ENCODE data around the gene FOXO3. TPM values are rescaled to one million over a fixed set of nuclear protein-coding genes. Genes with fewer than 3 reads are reported as not detected.

Gene FOXO3
- total RNA-seq, 2 donors from 2014 or later, result 34.0 to 38.6 TPM

DNA sequence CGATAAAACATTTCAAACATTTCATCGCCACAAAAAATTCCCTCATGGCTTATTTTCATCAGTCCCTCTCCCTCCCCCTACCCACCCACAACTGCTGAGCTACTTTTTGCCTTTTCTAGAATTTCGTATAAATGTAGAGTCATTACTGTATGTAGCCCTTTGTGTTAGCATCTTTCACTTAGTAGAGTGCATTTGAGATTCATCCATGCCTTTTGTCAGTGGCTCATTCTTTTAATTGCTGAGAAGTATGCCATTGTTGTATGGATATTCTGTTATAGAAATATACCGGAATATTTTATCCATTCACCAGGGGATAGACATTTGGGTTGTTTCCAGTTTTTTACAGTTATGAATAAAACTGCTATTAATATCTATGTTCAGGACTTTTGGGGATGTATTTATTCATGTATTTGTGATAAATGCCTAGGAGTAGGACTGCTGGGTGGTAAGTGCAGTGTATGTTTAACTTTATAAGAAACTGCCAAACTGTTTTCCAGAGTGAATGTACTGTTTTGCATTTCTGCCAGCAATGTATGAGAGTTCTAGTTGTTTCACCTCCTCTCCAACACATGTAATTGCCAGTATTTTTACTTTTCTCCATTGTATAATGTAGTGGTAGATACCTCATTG, 50.4 kb downstream of the FOXO3 start:
- ATAC-seq (no peak), DNase-seq (no peak)
- intact Hi-C loops (cut with DNase I), result no loop called here

DNA sequence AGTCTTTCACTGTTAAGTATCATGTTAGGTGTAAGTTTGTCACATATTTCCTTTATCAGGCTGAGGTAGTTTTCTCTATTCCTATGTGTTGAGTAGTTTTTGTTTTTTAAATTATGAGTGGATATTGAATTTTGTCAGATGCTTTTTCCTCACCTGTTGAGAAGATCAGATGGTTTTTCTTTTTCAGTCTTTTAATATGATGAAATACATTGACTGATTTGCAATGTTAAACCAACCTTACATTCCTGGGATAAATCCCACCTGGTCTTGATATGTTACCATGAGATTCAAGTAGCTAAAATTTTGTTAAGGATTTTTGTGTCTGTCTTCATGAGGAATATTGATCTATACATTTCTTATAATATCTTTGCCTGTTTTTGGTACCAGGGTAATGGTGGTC, 52.1 kb downstream of the FOXO3 start:
- ATAC-seq (no peak), DNase-seq (no peak)
- intact Hi-C loops (cut with DNase I), result no loop called here

DNA sequence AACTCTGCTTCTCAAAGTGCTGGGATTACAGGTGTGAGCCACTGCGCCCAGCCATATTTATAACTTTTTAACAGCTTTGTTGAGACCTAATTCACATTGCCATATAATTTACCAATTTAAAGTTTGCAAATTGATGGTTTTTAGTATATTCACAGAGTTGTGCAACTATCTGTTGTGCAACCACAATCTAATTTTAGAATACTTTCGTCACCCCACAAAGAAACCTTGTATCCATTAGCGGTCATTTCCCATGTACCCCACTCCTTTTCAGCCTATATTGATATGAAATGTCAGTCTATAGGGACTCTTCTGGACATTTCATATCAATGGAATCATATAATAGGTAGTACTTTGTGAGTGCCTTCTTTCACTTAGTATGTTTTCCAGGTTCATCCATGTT, 55.8 kb downstream of the FOXO3 start:
- DNase-seq, result no peak
- intact Hi-C loops (cut with DNase I), result no loop called here
- ATAC-seq, result no peak

DNA sequence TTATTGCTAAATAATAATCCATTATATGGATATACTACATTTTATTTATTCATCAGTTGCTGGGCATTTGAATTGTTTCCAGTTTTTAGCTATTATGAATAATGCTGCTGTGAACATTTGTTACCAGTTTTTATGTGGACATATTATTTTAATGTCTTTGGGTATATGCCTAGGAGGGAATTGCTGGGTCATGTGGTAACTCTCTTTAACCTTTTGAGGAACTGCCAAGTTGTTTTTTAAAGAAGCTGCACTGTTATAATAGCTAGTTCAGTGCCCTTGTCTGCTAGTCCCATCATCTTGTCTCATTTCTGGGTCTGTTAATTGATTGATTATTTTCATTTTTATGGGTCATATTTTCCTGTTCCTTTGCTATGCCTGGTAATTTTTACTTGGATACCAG, 56.3 kb downstream of the FOXO3 start:
- DNase-seq (no peak), ATAC-seq (peak in 1 of 2 donors; percentile 30)
- intact Hi-C loops (cut with DNase I), result no loop called here

DNA sequence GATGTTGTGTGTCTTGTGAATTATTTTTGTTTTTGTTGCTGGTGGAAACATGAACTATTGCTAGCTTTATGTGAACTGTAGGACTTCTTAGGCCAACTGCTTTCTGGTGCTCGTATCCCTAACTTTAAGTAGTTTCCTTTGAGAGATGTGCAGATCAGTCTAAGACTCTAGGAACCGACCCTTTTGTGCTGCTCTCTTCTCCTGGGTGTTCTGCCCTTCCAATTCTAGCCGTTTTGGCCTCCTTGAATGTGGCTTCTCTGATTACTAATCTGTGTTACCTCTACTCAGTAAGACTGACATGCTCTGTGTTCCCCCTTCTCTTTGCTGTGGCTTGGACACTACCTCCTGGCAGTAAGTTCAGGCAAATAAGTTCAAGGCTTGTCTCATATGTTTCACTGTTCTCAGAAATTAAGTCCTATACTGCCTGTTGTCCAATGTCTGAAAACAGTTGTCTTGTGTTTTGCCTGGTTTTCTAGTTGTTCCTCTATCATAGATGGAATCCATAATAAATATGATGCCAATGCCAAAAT, 58.0 kb downstream of the FOXO3 start:
- intact Hi-C loops (cut with DNase I), result no loop called here
- ATAC-seq, result no peak
- DNase-seq, result no peak

DNA sequence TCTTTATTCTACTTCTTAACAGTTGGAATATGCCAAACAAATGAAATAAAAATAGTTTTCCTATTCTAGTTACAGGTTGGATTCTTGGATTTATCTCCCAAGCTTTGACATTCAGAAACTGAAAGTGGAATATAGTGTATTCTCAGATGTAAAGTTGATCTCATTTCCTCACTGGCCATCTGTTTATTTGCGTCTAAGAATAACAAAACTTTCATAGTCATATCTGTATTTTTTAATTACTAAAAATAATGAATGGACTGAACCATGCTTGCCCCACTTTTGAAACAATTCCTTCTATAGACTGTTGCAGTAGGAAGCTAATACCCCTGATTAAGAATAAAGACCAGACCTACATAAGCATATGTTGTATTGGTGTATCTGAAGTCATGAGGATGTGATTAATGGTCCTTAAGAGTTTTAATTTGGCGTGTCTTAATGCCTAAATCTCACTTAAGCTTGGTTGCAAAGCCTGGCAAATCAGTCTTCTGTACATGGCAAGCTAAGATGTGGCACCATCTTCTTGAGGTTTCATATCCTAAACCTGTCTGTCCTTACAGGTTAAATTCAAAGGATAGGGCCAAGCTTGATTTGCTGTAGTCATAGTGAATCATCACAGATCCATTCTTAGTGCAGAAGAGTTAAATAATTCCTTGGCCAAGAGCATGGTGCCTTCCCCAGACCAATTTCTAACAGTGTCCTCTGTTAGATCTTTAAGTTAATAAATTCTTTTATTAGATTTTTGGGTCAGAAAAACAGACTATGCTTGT, 58.9 kb downstream of the FOXO3 start:
- ATAC-seq, result no peak
- DNase-seq, result no peak
- intact Hi-C loops (cut with DNase I), result no loop called here

DNA sequence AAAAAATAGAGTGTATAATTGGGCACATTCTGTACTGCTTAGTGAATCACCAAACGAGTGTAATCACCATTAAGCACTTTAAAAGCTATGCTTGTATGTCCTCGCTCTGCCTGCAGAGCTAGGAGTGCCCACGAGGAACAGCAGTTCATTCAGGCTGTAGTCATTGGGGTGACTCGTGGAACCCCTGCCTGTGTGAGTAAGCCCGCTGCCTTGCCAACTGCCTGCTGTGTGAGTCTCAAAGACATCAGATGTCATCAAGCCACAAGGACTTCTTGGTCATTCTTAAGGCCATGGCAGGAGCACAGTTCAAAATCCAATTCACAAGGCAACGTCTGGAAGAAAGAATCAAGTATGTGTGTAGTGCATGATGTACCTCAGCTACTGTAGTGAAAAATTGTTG, 60.4 kb downstream of the FOXO3 start:
- intact Hi-C loops (cut with DNase I), result no loop called here
- peak in 1 of 2 donors; percentile 56 for ATAC-seq
- peak; percentile 47 for DNase-seq

DNA sequence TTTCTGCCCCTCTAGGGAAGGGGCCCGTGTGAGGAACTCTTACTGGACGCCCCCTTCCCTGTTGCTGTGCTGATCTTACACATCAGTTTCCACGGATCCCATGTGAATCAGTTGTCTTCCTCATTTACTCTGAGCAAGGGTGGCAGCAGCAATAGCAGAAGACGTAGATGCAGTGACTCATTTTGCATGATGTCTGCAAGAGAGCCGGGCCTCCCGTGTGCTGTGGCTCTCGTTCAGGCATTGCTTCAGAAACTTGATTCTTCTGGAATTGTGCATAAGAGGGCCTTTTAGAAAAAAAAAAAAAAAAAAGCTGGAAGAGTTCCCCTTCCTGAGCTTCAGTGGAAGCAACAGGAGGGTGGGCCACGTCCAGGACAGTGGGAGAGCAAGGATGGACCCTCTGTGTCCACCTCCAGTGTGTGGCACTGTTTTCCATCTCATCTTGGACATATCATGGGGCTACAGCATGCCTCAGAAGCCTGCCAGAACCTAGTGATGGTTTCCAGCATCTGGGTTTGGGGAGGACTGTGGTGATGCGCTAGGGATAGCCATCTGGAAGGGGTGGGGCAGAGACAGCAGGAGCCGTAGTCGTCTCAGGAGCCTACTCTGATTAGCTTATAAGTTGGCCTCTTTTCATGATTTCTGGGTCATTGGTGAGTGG, 62.1 kb downstream of the FOXO3 start:
- ATAC-seq (peak; percentile 78 to 86), DNase-seq (peak; percentile 54)
- intact Hi-C loops (cut with DNase I), result no loop called here

DNA sequence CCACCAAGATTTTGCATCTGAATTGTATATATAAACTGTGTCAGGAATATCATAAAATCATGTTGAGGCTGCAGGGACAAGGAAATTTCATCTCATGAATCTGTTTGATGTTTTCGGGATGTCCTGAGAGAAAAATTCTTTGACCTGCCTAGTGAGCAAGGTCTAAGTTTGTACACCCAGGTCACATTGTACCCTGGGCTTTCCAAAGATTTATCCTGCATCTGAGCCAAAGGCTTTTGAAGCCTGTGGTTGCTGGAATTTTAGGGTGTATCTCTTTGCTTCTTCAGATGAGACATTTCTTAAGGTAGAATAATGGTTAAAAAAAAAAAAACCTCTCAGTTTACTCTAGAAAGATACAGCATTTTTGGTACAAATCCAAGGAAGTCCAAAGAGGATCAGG, 63.3 kb downstream of the FOXO3 start:
- DNase-seq, result no peak
- ATAC-seq, result no peak
- intact Hi-C loops (cut with DNase I), result no loop called here

DNA sequence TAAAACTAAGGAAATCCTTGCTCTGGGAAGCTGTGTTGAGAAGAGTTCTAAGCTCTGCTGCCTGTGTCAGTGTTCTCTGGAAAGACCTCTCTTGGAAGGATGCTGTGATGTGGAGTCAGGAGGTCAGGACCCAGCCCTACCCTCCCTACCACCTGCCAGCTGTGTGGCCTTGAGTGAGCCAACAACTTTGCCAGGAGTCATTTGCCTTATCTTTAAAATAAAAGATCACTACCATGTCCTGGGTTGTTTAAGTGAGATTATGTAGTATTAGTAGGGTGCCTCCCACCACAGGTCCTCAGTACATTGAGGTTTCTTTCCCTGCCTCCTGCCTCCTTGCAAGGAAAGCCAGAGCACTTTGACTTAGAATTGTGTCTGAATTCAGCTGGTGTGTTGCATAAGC, 64.9 kb downstream of the FOXO3 start:
- DNase-seq, result no peak
- ATAC-seq, result no peak
- intact Hi-C loops (cut with DNase I), result no loop called here

DNA sequence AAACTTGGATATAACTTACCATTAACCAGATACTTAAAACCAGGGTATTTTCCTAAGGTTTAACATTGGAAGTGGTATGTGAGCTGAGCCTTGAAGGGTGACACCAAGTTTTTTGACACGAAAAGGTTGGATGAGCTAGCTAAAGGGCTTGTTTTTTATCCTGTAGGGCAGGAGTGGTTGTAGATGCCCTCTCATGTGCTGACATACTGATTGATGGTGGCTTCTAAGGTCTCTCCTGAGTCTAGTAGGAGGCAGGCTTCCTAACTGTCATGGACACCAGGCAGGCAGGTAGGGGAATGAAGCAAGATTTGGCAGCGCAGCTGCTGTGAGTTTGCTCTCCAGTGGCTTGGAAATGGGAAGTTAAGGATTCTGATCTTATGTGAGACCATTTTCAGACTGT, 66.1 kb downstream of the FOXO3 start:
- ATAC-seq (no peak), DNase-seq (no peak)
- intact Hi-C loops (cut with DNase I), result no loop called here

DNA sequence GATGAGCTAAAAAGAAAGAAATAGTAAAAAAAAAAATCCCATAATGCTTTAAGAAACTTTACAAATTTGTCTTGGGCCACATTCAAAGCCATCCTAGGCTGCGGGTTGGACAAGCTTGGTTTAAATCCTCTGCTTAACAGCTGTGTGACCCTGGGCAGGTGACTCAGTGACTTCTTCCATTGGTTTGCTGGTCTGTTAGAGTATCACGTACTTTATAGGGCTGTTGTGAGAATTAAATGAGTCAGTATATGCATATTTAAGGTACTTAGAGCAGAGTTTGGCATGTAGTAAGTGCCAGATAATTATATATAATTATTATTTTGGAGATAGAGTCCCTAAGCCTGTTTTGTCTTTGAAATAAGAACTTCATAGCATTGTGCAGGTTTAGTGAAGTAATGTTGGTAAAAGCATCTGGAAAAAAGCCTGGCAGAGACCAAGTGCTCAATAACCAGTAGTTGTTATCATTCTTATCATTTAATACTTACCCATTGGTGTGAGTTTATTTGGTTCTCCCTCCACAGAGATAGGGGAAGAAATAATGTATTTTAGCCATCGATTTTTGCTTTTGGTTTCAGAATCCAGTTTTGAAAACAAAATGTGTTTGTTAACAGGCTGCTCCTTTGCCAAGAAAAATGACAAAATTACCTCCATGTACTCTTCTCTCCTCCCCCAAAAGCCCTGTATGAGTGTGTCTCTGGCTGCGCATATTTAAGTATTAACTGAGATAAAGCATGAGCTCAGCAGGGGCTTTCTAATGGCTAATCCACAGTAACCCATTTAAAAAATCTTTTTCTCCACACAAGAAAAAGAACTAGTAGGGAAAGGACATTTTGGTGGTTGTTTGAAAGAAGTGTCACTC, 67.2 kb downstream of the FOXO3 start:
- intact Hi-C loops (cut with DNase I), result no loop called here
- DNase-seq (no peak), ATAC-seq (no peak)

DNA sequence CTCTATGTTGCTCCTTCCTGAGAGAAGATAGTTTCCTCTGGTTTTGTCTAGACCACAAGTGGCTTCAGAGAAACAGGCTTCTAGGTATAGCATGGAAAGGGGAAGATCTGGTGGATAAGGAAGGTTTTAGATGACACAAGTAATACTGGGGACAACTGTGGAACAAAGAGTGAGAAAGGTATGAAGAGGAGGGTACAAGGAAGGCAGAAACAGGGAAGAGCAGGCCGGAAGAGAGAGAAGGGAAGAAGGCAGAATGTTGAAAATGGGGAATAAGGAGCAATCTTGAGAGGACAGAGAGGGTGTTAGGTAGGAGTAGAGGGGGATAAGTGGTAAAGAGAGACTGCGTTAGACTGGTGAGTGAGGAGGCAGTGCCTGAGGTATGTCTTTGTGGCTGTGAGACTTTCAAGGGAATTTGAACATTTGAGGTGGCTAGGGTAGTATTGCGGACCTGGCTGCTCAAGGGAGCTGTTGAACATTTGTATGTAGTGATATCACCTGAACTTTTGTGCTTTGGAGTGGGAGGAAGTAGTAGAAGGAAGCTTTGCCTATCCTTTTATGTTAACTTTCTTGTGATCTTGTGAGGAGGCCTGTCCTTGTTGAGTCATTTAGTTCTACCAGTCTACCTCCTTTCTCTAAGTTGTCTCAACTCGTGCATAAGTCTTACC, 69.5 kb downstream of the FOXO3 start:
- intact Hi-C loops (cut with DNase I), result no loop called here
- DNase-seq (no peak), ATAC-seq (no peak)

DNA sequence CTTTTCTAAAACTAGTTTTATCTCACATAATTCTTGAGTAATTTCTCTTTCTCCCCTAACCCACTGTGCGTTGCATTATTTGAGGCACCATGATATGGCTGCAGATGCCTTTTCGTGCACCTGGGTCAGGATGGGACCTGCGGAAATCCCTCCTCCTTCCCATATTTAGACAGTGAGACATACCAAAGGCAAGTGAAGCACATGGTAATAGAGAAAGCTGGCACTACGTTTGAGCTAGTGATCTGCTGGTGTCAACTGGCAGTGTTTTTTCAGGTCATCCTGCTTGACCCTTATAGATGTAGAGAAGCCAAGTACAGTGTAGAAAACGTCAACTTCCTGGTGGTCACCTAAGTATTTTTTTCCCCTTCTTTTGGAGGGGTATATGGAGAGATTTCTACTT, 71.7 kb downstream of the FOXO3 start:
- no peak for DNase-seq
- intact Hi-C loops (cut with DNase I), result no loop called here

DNA sequence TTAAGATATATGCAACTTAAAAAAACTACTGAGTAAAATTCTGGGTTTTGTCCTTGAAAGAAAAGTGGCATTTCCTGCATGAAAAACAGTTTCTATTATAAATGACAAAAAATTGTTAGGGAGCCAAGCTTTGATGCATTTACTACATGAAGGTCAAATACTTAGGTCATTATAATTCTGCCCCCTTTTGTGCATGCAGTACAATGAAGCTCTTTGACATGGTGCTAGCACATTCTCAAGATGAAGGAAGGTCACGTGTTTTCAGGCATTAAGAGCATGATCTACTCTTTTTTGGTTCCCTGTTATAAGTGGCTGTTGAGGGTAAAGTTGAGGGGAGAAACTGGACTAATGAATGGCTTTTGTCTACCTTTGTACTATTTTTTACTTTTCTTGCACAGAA, 72.7 kb downstream of the FOXO3 start:
- ATAC-seq (no peak), DNase-seq (no peak)
- intact Hi-C loops (cut with DNase I), result no loop called here

More for the DNA sequence above, 71.7 kb downstream of the FOXO3 start:
- ATAC-seq, result peak in 1 of 2 donors; percentile 31

DNA sequence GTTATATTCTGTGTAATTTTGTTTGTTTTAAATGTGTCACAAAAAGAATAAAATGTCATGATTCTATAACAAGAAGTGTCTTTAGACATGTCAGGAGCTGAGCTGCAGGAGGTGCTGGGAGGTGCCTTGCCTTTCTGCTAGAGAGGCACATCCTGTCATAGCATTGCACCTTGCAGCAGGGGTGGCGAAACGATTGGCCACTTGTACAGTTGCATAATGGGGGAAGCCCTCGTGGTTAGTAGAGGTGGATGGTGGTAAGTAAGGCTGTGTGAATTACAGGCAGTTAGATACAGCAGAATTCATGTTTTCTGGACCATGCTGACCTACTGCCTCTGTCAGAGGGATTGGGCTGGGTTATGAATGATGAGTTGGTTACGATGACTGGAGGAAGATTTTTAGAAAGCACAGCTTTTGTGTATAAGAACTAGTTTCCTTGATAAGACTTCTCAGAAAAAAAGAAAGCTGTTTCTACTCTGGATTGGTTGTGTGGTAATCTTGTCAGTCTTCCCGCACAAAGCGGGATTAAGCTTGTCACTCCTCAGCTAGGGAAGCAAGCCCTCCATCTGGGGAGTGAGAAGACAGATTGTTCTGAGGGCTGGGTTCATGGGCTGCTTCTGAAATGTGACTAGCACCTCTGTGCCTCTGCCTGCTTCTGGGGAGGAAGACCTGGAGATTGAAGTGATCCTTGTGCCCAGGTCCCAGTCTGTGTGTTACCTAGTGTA, 74.9 kb downstream of the FOXO3 start:
- intact Hi-C loops (cut with DNase I), result no loop called here
- DNase-seq (no peak), ATAC-seq (no peak)

DNA sequence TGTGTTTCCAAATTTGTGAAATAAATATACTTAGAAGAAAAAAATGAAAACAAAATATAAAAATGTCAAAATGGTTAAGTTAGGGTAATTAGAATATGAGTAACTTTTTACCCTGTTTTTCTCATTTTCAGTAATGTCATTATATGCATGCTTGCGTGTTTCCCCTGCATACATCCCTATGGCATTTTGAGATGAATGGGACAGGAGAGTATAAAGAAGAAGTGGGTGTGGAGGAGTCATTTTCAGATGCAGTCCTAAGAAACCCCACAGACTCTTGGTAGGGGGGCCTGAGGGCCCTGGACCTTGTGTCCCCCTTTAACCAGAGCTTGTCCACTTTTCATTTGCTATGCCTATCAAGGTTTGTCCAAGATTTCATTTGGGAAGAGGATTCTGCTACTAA, 77.2 kb downstream of the FOXO3 start:
- DNase-seq (no peak), ATAC-seq (no peak)
- intact Hi-C loops (cut with DNase I), result no loop called here

DNA sequence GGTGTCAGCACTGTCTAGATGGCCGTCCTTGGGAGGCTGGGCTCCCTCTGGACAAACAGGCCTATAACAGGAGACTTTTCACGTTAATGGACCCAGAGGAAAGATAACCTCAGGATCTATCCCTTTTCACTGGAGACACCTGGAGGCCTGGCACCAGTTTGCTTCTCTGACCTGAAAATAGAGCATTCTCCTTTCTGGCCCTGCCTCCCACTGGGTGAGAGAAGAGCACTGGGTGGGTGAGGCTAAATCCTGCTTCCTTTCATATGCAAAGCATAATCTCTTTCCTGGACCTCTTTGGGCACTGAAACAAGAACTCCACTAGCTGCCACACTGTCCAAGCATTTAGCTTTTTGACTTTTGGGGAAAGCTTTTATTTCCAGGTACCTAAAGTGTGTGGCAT, 78.3 kb downstream of the FOXO3 start:
- intact Hi-C loops (cut with DNase I), result no loop called here
- ATAC-seq (no peak), DNase-seq (no peak)

Measured in left cardiac atrium (tissue), 4 donors.